ENCODE measurements around the gene BCL11A. TPM values are rescaled to one million over a fixed set of nuclear protein-coding genes. Genes with fewer than 3 reads are reported as not detected.

BCL11A gene
- total RNA-seq, 1 donor from 2014 or later: 0.67 TPM

- H3K27me3 Mint-ChIP-seq (ENCODE audit: insufficient read depth, low read depth): peaks cover 7% of the 10 kb centered on the region
- no peak overlapping the region for H3K4me3 Mint-ChIP-seq
- H3K4me2 ChIP-seq: no peak overlapping the region
- no peak overlapping the region for H3K4me3 ChIP-seq
- peak overlapping the region; percentile 27 for H3K27ac Mint-ChIP-seq
- no peak for DNase-seq (ENCODE audit: low spot score)
- no peaks in the 10 kb centered on the region for H3K36me3 Mint-ChIP-seq
- no peak overlapping the region for H3K27ac ChIP-seq
- H3K27me3 ChIP-seq: peaks cover 5% of the 10 kb centered on the region
- H3K4me1 Mint-ChIP-seq: peaks cover 32% of the 10 kb centered on the region
- no peak for TF ChIP-seq CTCF (IDR thresholded peaks at IDR 0.05)
- no peak for TF ChIP-seq EZH2phosphoT487 (IDR thresholded peaks at IDR 0.05)
- no peak for TF ChIP-seq EZH2 (IDR thresholded peaks at IDR 0.05)
- H2AFZ ChIP-seq (replicated peaks): no peak overlapping the region
- no peak overlapping the region for H3K9ac ChIP-seq
- H4K20me1 ChIP-seq (ENCODE audit: low read depth): no peaks in the 10 kb centered on the region
- no peaks in the 10 kb centered on the region for H3K36me3 ChIP-seq
- no peaks in the 10 kb centered on the region for H3K9me3 ChIP-seq (ENCODE audit: low read depth)
- no peaks in the 10 kb centered on the region for H3K4me1 ChIP-seq
- H3K79me2 ChIP-seq (ENCODE audit: low read depth): no peaks in the 10 kb centered on the region
- peaks cover 5% of the 10 kb centered on the region for H3K9me3 Mint-ChIP-seq
- H3F3A ChIP-seq (ENCODE audit: low read depth): no peaks in the 10 kb centered on the region
Measured at GRCh38 chr2:60411295-60411694, 142.2 kb downstream of the BCL11A start.

GRCh38 chr2:60410456-60411146 lies 142.9 kb downstream of the BCL11A start:
- Mint-ChIP-seq H3K36me3 (no peaks in the 10 kb centered on the region), H3K4me1 (peaks cover 37% of the 10 kb centered on the region), H3K9me3 (peaks cover 3% of the 10 kb centered on the region), H3K4me3 (no peak overlapping the region), H3K27ac (peak overlapping the region; percentile 27), H3K27me3 (ENCODE audit: insufficient read depth, low read depth) (peaks cover 4% of the 10 kb centered on the region)
- Histone ChIP-seq H3K4me3 (no peak overlapping the region), H3K27me3 (peaks cover 5% of the 10 kb centered on the region), H3K9me3 (ENCODE audit: low read depth) (no peaks in the 10 kb centered on the region), H3K27ac (no peak overlapping the region), H3K4me1 (no peaks in the 10 kb centered on the region), H4K20me1 (ENCODE audit: low read depth) (no peaks in the 10 kb centered on the region), H3K36me3 (no peaks in the 10 kb centered on the region), H3K4me2 (no peak overlapping the region), H3K79me2 (ENCODE audit: low read depth) (no peaks in the 10 kb centered on the region), H2AFZ (replicated peaks) (no peak overlapping the region), H3F3A (ENCODE audit: low read depth) (no peaks in the 10 kb centered on the region), H3K9ac (no peak overlapping the region)
- TF ChIP-seq CTCF (IDR thresholded peaks at IDR 0.05) (no peak), EZH2phosphoT487 (IDR thresholded peaks at IDR 0.05) (no peak), EZH2 (IDR thresholded peaks at IDR 0.05) (no peak)
- no peak for DNase-seq (ENCODE audit: low spot score)

- Histone ChIP-seq H3F3A (ENCODE audit: low read depth) (no peaks in the 10 kb centered on the region), H4K20me1 (ENCODE audit: low read depth) (no peaks in the 10 kb centered on the region), H3K4me2 (no peak overlapping the region), H2AFZ (replicated peaks) (no peak overlapping the region), H3K9ac (no peak overlapping the region), H3K4me3 (no peak overlapping the region), H3K9me3 (ENCODE audit: low read depth) (no peaks in the 10 kb centered on the region), H3K27me3 (peaks cover 5% of the 10 kb centered on the region), H3K4me1 (no peaks in the 10 kb centered on the region), H3K79me2 (ENCODE audit: low read depth) (no peaks in the 10 kb centered on the region), H3K36me3 (no peaks in the 10 kb centered on the region), H3K27ac (no peak overlapping the region)
- Mint-ChIP-seq H3K36me3 (no peaks in the 10 kb centered on the region), H3K4me3 (no peak overlapping the region), H3K4me1 (peaks cover 42% of the 10 kb centered on the region), H3K27ac (no peak overlapping the region), H3K27me3 (ENCODE audit: insufficient read depth, low read depth) (peaks cover 4% of the 10 kb centered on the region), H3K9me3 (no peaks in the 10 kb centered on the region)
- no peak for TF ChIP-seq EZH2 (IDR thresholded peaks at IDR 0.05)
- no peak for TF ChIP-seq EZH2phosphoT487 (IDR thresholded peaks at IDR 0.05)
- TF ChIP-seq CTCF (IDR thresholded peaks at IDR 0.05): no peak
- DNase-seq (ENCODE audit: low spot score): no peak
Measured at GRCh38 chr2:60409531-60409871, 144.0 kb downstream of the BCL11A start.

Data from neural progenitor cell (in vitro differentiated cells).